Measurements from ENCODE around the gene FRMD4A.

FRMD4A gene

GRCh38 chr10:13840036-13840435 is 490.7 kb downstream of the FRMD4A start:
- Histone ChIP-seq H3K4ac (ENCODE audit: low read length) (no peak overlapping the region), H3K4me1 (ENCODE audit: control insufficient read depth in 2 of 2, insufficient read depth in 1 of 2, low read depth in 1 of 2, low read length in 2 of 2) (peaks cover under 1 to 7% of the 10 kb centered on the region in 2 donors), H3K36me3 (replicated peaks in 1 of 2; ENCODE audit: control insufficient read depth in 2 of 2, insufficient read depth in 2 of 2, low read length in 2 of 2) (peaks cover 4 to 58% of the 10 kb centered on the region in 2 donors), H3K14ac (ENCODE audit: low read length) (peak overlapping the region; percentile 63), H4K8ac (ENCODE audit: low read depth, low read length) (no peak overlapping the region), H3K27ac (replicated peaks; ENCODE audit: low read length) (no peak overlapping the region), H3K4me2 (ENCODE audit: insufficient read depth, low read length, poor library complexity, severe bottlenecking) (no peak overlapping the region), H3K23ac (ENCODE audit: low read depth, low read length, poor library complexity) (no peak overlapping the region), H3K27me3 (ENCODE audit: control insufficient read depth in 3 of 3, insufficient read depth in 3 of 3, low read depth in 1 of 3, low read length in 3 of 3) (no peaks in the 10 kb centered on the region), H2BK15ac (ENCODE audit: low read length) (no peak overlapping the region), H3K79me1 (ENCODE audit: low read depth, low read length) (no peaks in the 10 kb centered on the region), H2BK5ac (ENCODE audit: low read length) (peak overlapping the region; percentile 32), H3K18ac (ENCODE audit: low read length) (no peak overlapping the region), H3K9me3 (replicated peaks in 1 of 2; ENCODE audit: control insufficient read depth in 2 of 2, insufficient read depth in 1 of 2, low read depth in 1 of 2, low read length in 2 of 2) (peaks cover 8 to 17% of the 10 kb centered on the region in 2 donors), H3K4me3 (ENCODE audit: low read length in 2 of 2) (no peak overlapping the region), H2AK5ac (ENCODE audit: low read depth, low read length) (no peak overlapping the region), H2AFZ (ENCODE audit: low read length) (no peak overlapping the region), H3K9ac (ENCODE audit: low read depth, low read length, poor library complexity) (no peak overlapping the region), H2BK120ac (ENCODE audit: low read depth, low read length) (no peak overlapping the region), H4K91ac (ENCODE audit: low read depth, low read length, poor library complexity) (no peak overlapping the region), H2BK12ac (ENCODE audit: low read length) (no peak overlapping the region)
- no peak for DNase-seq (ENCODE audit: low spot score)
- WGBS, 2 donors (ENCODE audit: extremely low coverage in 2 of 2, insufficient read length in 2 of 2, insufficient replicate concordance in 1 of 2): no CpG with 5 or more reads among the region's 3 CpGs

- Histone ChIP-seq H2BK12ac (ENCODE audit: low read length) (no peak overlapping the region), H3K79me1 (ENCODE audit: low read depth, low read length) (no peaks in the 10 kb centered on the region), H2BK5ac (ENCODE audit: low read length) (peak overlapping the region; percentile 32), H2BK120ac (ENCODE audit: low read depth, low read length) (peak overlapping the region; percentile 42), H3K9me3 (replicated peaks in 1 of 2; ENCODE audit: control insufficient read depth in 2 of 2, insufficient read depth in 1 of 2, low read depth in 1 of 2, low read length in 2 of 2) (peaks cover 8 to 17% of the 10 kb centered on the region in 2 donors), H3K27ac (replicated peaks; ENCODE audit: low read length) (no peak overlapping the region), H3K14ac (ENCODE audit: low read length) (peak overlapping the region; percentile 63), H3K23ac (ENCODE audit: low read depth, low read length, poor library complexity) (no peak overlapping the region), H2AK5ac (ENCODE audit: low read depth, low read length) (no peak overlapping the region), H2AFZ (ENCODE audit: low read length) (no peak overlapping the region), H3K9ac (ENCODE audit: low read depth, low read length, poor library complexity) (no peak overlapping the region), H3K4me2 (ENCODE audit: insufficient read depth, low read length, poor library complexity, severe bottlenecking) (no peak overlapping the region), H3K27me3 (ENCODE audit: control insufficient read depth in 3 of 3, insufficient read depth in 3 of 3, low read depth in 1 of 3, low read length in 3 of 3) (no peaks in the 10 kb centered on the region), H3K4me3 (ENCODE audit: low read length in 2 of 2) (no peak overlapping the region), H3K4me1 (ENCODE audit: control insufficient read depth in 2 of 2, insufficient read depth in 1 of 2, low read depth in 1 of 2, low read length in 2 of 2) (peaks cover 5 to 10% of the 10 kb centered on the region in 2 donors), H2BK15ac (ENCODE audit: low read length) (no peak overlapping the region), H4K91ac (ENCODE audit: low read depth, low read length, poor library complexity) (no peak overlapping the region), H3K36me3 (replicated peaks in 1 of 2; ENCODE audit: control insufficient read depth in 2 of 2, insufficient read depth in 2 of 2, low read length in 2 of 2) (peaks cover 4 to 53% of the 10 kb centered on the region in 2 donors), H4K8ac (ENCODE audit: low read depth, low read length) (no peak overlapping the region), H3K18ac (ENCODE audit: low read length) (peak overlapping the region; percentile 18), H3K4ac (ENCODE audit: low read length) (no peak overlapping the region)
- no peak for DNase-seq (ENCODE audit: low spot score)
- WGBS, 2 donors (ENCODE audit: extremely low coverage in 2 of 2, insufficient read length in 2 of 2, insufficient replicate concordance in 1 of 2): no CpG with 5 or more reads among the region's 9 CpGs
Measured at GRCh38 chr10:13839430-13839990, 491.2 kb downstream of the FRMD4A start.

GRCh38 chr10:13839030-13839429 is 491.7 kb downstream of the FRMD4A start:
- Histone ChIP-seq H3K4me2 (ENCODE audit: insufficient read depth, low read length, poor library complexity, severe bottlenecking) (no peak overlapping the region), H2AK5ac (ENCODE audit: low read depth, low read length) (no peak overlapping the region), H3K36me3 (replicated peaks in 1 of 2; ENCODE audit: control insufficient read depth in 2 of 2, insufficient read depth in 2 of 2, low read length in 2 of 2) (peaks cover 4 to 48% of the 10 kb centered on the region in 2 donors), H3K27me3 (ENCODE audit: control insufficient read depth in 3 of 3, insufficient read depth in 3 of 3, low read depth in 1 of 3, low read length in 3 of 3) (no peaks in the 10 kb centered on the region), H3K4ac (ENCODE audit: low read length) (no peak overlapping the region), H3K4me1 (ENCODE audit: control insufficient read depth in 2 of 2, insufficient read depth in 1 of 2, low read depth in 1 of 2, low read length in 2 of 2) (peaks cover 6 to 14% of the 10 kb centered on the region in 2 donors), H3K79me1 (ENCODE audit: low read depth, low read length) (no peaks in the 10 kb centered on the region), H3K14ac (ENCODE audit: low read length) (no peak overlapping the region), H3K23ac (ENCODE audit: low read depth, low read length, poor library complexity) (no peak overlapping the region), H3K9me3 (replicated peaks in 1 of 2; ENCODE audit: control insufficient read depth in 2 of 2, insufficient read depth in 1 of 2, low read depth in 1 of 2, low read length in 2 of 2) (peaks cover 8 to 17% of the 10 kb centered on the region in 2 donors), H2BK120ac (ENCODE audit: low read depth, low read length) (no peak overlapping the region), H2BK12ac (ENCODE audit: low read length) (no peak overlapping the region), H2BK5ac (ENCODE audit: low read length) (peak overlapping the region; percentile 32), H3K4me3 (ENCODE audit: low read length in 2 of 2) (no peak overlapping the region), H4K91ac (ENCODE audit: low read depth, low read length, poor library complexity) (no peak overlapping the region), H2BK15ac (ENCODE audit: low read length) (no peak overlapping the region), H3K9ac (ENCODE audit: low read depth, low read length, poor library complexity) (no peak overlapping the region), H3K27ac (replicated peaks; ENCODE audit: low read length) (no peak overlapping the region), H4K8ac (ENCODE audit: low read depth, low read length) (no peak overlapping the region), H2AFZ (ENCODE audit: low read length) (no peak overlapping the region), H3K18ac (ENCODE audit: low read length) (no peak overlapping the region)
- DNase-seq (ENCODE audit: low spot score): no peak

DNA sequence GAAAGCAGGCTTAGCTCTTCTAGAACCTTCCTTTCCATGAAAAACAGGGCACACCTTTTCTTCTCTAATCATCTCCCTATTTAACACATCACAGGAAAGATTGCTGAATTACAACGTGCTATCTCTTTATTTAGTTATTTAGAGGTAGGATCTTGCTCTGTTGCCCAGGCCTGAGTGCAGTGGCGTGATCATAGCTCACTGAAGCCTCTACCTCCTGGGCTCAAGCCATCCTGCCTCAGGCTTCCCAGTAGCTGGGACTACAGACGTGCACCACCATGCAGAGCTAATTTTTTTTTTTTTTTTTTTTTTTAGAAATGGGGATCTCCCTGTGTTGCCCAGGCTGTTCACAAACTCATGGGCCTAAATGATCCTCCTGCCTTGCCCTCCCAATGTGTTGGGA is 492.8 kb downstream of the FRMD4A start:
- Histone ChIP-seq H3K4me2 (ENCODE audit: insufficient read depth, low read length, poor library complexity, severe bottlenecking) (no peak overlapping the region), H2BK5ac (ENCODE audit: low read length) (no peak overlapping the region), H3K4me1 (ENCODE audit: control insufficient read depth in 2 of 2, insufficient read depth in 1 of 2, low read depth in 1 of 2, low read length in 2 of 2) (peaks cover 6 to 18% of the 10 kb centered on the region in 2 donors), H3K14ac (ENCODE audit: low read length) (no peak overlapping the region), H3K36me3 (replicated peaks in 1 of 2; ENCODE audit: control insufficient read depth in 2 of 2, insufficient read depth in 2 of 2, low read length in 2 of 2) (peaks cover 3 to 39% of the 10 kb centered on the region in 2 donors), H3K4me3 (ENCODE audit: low read length in 2 of 2) (no peak overlapping the region), H3K27ac (replicated peaks; ENCODE audit: low read length) (no peak overlapping the region), H3K4ac (ENCODE audit: low read length) (no peak overlapping the region), H3K9ac (ENCODE audit: low read depth, low read length, poor library complexity) (no peak overlapping the region), H4K91ac (ENCODE audit: low read depth, low read length, poor library complexity) (no peak overlapping the region), H3K18ac (ENCODE audit: low read length) (no peak overlapping the region), H3K9me3 (replicated peaks in 1 of 2; ENCODE audit: control insufficient read depth in 2 of 2, insufficient read depth in 1 of 2, low read depth in 1 of 2, low read length in 2 of 2) (peaks cover 8 to 17% of the 10 kb centered on the region in 2 donors), H2BK12ac (ENCODE audit: low read length) (no peak overlapping the region), H2AFZ (ENCODE audit: low read length) (no peak overlapping the region), H4K8ac (ENCODE audit: low read depth, low read length) (no peak overlapping the region), H3K79me1 (ENCODE audit: low read depth, low read length) (no peaks in the 10 kb centered on the region), H3K27me3 (ENCODE audit: control insufficient read depth in 3 of 3, insufficient read depth in 3 of 3, low read depth in 1 of 3, low read length in 3 of 3) (no peaks in the 10 kb centered on the region), H2BK120ac (ENCODE audit: low read depth, low read length) (no peak overlapping the region), H2BK15ac (ENCODE audit: low read length) (no peak overlapping the region), H3K23ac (ENCODE audit: low read depth, low read length, poor library complexity) (no peak overlapping the region), H2AK5ac (ENCODE audit: low read depth, low read length) (no peak overlapping the region)
- WGBS, 2 donors (ENCODE audit: extremely low coverage in 2 of 2, insufficient read length in 2 of 2, insufficient replicate concordance in 1 of 2): no CpG with 5 or more reads among the region's 3 CpGs
- no peak for DNase-seq (ENCODE audit: low spot score)

Data from neuronal stem cell (in vitro differentiated cells).